ENCODE measurements around the gene P2RY2.

Gene P2RY2

GRCh38 chr11:73192272-73192671, 25.8 kb upstream of the P2RY2 start:
- Histone ChIP-seq H2AFZ (ENCODE audit: low read depth, low read length) (no peak overlapping the region), H3K4me3 (ENCODE audit: low read length) (no peak overlapping the region), H3K27ac (ENCODE audit: low read length) (no peak overlapping the region), H3K79me2 (ENCODE audit: low read length) (no peaks in the 10 kb centered on the region), H3K9me3 (ENCODE audit: insufficient read depth, low read length) (no peaks in the 10 kb centered on the region), H3K4me2 (ENCODE audit: low read length) (no peak overlapping the region), H3K36me3 (replicated peaks; ENCODE audit: low read depth, low read length) (no peaks in the 10 kb centered on the region), H3K27me3 (ENCODE audit: low read depth, low read length) (no peaks in the 10 kb centered on the region), H3K4me1 (ENCODE audit: low read length) (peaks cover 52% of the 10 kb centered on the region), H4K20me1 (ENCODE audit: insufficient read depth, low read length) (no peaks in the 10 kb centered on the region), H3K9ac (ENCODE audit: low read length) (no peak overlapping the region)
- no peak for TF ChIP-seq EZH2phosphoT487 (IDR thresholded peaks at IDR 0.05; ENCODE audit: low read depth)
- TF ChIP-seq, protein P1, sequence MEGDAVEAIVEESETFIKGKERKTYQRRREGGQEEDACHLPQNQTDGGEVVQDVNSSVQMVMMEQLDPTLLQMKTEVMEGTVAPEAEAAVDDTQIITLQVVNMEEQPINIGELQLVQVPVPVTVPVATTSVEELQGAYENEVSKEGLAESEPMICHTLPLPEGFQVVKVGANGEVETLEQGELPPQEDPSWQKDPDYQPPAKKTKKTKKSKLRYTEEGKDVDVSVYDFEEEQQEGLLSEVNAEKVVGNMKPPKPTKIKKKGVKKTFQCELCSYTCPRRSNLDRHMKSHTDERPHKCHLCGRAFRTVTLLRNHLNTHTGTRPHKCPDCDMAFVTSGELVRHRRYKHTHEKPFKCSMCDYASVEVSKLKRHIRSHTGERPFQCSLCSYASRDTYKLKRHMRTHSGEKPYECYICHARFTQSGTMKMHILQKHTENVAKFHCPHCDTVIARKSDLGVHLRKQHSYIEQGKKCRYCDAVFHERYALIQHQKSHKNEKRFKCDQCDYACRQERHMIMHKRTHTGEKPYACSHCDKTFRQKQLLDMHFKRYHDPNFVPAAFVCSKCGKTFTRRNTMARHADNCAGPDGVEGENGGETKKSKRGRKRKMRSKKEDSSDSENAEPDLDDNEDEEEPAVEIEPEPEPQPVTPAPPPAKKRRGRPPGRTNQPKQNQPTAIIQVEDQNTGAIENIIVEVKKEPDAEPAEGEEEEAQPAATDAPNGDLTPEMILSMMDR (IDR thresholded peaks at IDR 0.05; ENCODE audit: low read depth, low read length) = no peak

GRCh38 chr11:73193251-73194033, 24.6 kb upstream of the P2RY2 start:
- no peak overlapping the region for H3K9ac ChIP-seq (ENCODE audit: low read length)
- H2AFZ ChIP-seq (ENCODE audit: low read depth, low read length) = no peak overlapping the region
- H3K27ac ChIP-seq (ENCODE audit: low read length) = no peak overlapping the region
- no peaks in the 10 kb centered on the region for H3K9me3 ChIP-seq (ENCODE audit: insufficient read depth, low read length)
- peaks cover 44% of the 10 kb centered on the region for H3K4me1 ChIP-seq (ENCODE audit: low read length)
- no peak for TF ChIP-seq EZH2phosphoT487 (IDR thresholded peaks at IDR 0.05; ENCODE audit: low read depth)
- TF ChIP-seq, protein P1 (IDR thresholded peaks at IDR 0.05; ENCODE audit: low read depth, low read length) = no peak
- no peaks in the 10 kb centered on the region for H3K36me3 ChIP-seq (replicated peaks; ENCODE audit: low read depth, low read length)
- H3K4me3 ChIP-seq (ENCODE audit: low read length) = no peak overlapping the region
- H3K79me2 ChIP-seq (ENCODE audit: low read length) = no peaks in the 10 kb centered on the region
- H4K20me1 ChIP-seq (ENCODE audit: insufficient read depth, low read length) = no peaks in the 10 kb centered on the region
- no peaks in the 10 kb centered on the region for H3K27me3 ChIP-seq (ENCODE audit: low read depth, low read length)
- H3K4me2 ChIP-seq (ENCODE audit: low read length) = peak overlapping the region; percentile 36

DNA sequence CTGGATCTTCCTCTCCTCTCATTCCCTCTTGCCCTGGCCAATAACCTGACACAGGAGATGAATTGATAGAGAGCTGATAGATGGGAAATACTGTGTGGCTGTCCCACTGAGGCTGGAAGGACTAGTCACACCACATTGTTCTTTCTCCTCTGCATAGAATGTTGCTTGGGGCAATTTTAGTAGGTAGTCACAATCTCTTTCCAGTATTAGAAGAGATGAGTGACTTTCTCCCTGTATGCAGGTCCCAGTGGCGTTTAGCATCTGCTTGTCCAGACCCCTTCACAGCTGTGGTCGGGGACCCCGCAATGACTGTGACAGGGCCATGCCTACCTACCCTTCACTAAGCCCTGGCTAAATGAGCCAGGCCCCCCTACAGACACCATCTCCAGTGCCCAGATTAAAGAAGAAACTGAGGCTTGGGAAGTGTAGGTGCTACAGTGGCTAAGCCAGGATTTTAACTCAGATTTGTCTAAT, 24.0 kb upstream of the P2RY2 start:
- Histone ChIP-seq H3K9ac (ENCODE audit: low read length) (no peak overlapping the region), H3K79me2 (ENCODE audit: low read length) (no peaks in the 10 kb centered on the region), H3K9me3 (ENCODE audit: insufficient read depth, low read length) (no peaks in the 10 kb centered on the region), H3K27ac (ENCODE audit: low read length) (no peak overlapping the region), H3K36me3 (replicated peaks; ENCODE audit: low read depth, low read length) (no peaks in the 10 kb centered on the region), H3K27me3 (ENCODE audit: low read depth, low read length) (no peaks in the 10 kb centered on the region), H3K4me3 (ENCODE audit: low read length) (no peak overlapping the region), H2AFZ (ENCODE audit: low read depth, low read length) (no peak overlapping the region), H3K4me1 (ENCODE audit: low read length) (peaks cover 37% of the 10 kb centered on the region), H4K20me1 (ENCODE audit: insufficient read depth, low read length) (no peaks in the 10 kb centered on the region), H3K4me2 (ENCODE audit: low read length) (peak overlapping the region; percentile 36)
- TF ChIP-seq, protein P1 (IDR thresholded peaks at IDR 0.05; ENCODE audit: low read depth, low read length) = no peak
- no peak for TF ChIP-seq EZH2phosphoT487 (IDR thresholded peaks at IDR 0.05; ENCODE audit: low read depth)

GRCh38 chr11:73194593-73194992, 23.5 kb upstream of the P2RY2 start:
- TF ChIP-seq, protein P1 (IDR thresholded peaks at IDR 0.05; ENCODE audit: low read depth, low read length) = no peak
- no peak for TF ChIP-seq EZH2phosphoT487 (IDR thresholded peaks at IDR 0.05; ENCODE audit: low read depth)
- Histone ChIP-seq H2AFZ (ENCODE audit: low read depth, low read length) (no peak overlapping the region), H3K4me2 (ENCODE audit: low read length) (no peak overlapping the region), H3K79me2 (ENCODE audit: low read length) (no peaks in the 10 kb centered on the region), H3K4me3 (ENCODE audit: low read length) (no peak overlapping the region), H3K36me3 (replicated peaks; ENCODE audit: low read depth, low read length) (no peaks in the 10 kb centered on the region), H3K27ac (ENCODE audit: low read length) (no peak overlapping the region), H3K27me3 (ENCODE audit: low read depth, low read length) (no peaks in the 10 kb centered on the region), H4K20me1 (ENCODE audit: insufficient read depth, low read length) (no peaks in the 10 kb centered on the region), H3K9me3 (ENCODE audit: insufficient read depth, low read length) (no peaks in the 10 kb centered on the region), H3K9ac (ENCODE audit: low read length) (no peak overlapping the region), H3K4me1 (ENCODE audit: low read length) (peaks cover 32% of the 10 kb centered on the region)
